Left lung (tissue), 10 donors: ENCODE measurements around the gene PHC3. TPM values are rescaled to one million over a fixed set of nuclear protein-coding genes. Genes with fewer than 3 reads are reported as not detected.

Experiments used
- ATAC-seq: fragments of 200-7000 bp; cut with Tn5 transposase; one replicate; pipeline ENCODE4 v1.9.1; 2020; ENCODE audit warnings: moderate library complexity
- DNase-seq, 4 donors: peaks; one replicate each; pipeline ENCODE4 v3.0.0-alpha.2; 2013 to 2020
- H3K27ac ChIP-seq, 2 donors: fragments of 200-600 bp; sonication (generic) in 1 of 2; one replicate each; pipeline versions ENCODE4 v1.5.0 to v1.8.0; 2020 to 2021
- H3K27me3 ChIP-seq, 2 donors: fragments of 200-600 bp; sonication (generic) in 1 of 2; one replicate each; pipeline versions ENCODE4 v1.5.0 to v1.8.0; 2020 to 2021
- H3K36me3 ChIP-seq, 2 donors: fragments of 200-600 bp; sonication (generic) in 1 of 2; one replicate each; pipeline versions ENCODE4 v1.5.0 to v1.8.0; 2020 to 2021
- H3K4me1 ChIP-seq, 2 donors: fragments of 200-600 bp; one replicate each; pipeline ENCODE4 v1.8.0; 2021
- H3K4me3 ChIP-seq, 2 donors: fragments of 200-600 bp; sonication (generic) in 1 of 2; one replicate each; pipeline versions ENCODE4 v1.5.0 to v1.8.0; 2020 to 2021; ENCODE audit warnings: mild to moderate bottlenecking in 1 of 2
- H3K9me3 ChIP-seq, 2 donors: fragments of 200-600 bp; sonication (generic) in 1 of 2; one replicate each; pipeline versions ENCODE4 v1.5.0 to v1.8.0; 2020 to 2021
- intact Hi-C, 2 donors: fragments of 100-400 bp; cut with DNase I; formaldehyde crosslinking; loops; one replicate each; pipeline versions ENCODE4 v1.11.2 to v1.14.2; 2022
- polyA plus RNA-seq, 6 donors: library from polyadenylated mRNA; unstranded; fragments of 120-200 nt; gene quantifications; one replicate each; pipeline ENCODE4 v1.2.1, GENCODE V29; 2013; ENCODE audit not compliant: insufficient read length in 6 of 6
- total RNA-seq, 2 donors: library from RNA; stranded (reverse); fragmentation: NEBNext Ultra II Directional; extraction: Animal tissue kit (Norgen Biotek cat#: 25700); gene quantifications; one replicate each; pipeline ENCODE4 v1.2.1, GENCODE V29; 2021
- TF ChIP-seq, protein P1 (sequence below), 2 donors: fragments of 200-600 bp; sonication (generic) in 1 of 2; IDR thresholded peaks; one replicate each; pipeline versions ENCODE4 v1.5.0 to v1.8.0; 2021; ENCODE audit warnings: antibody characterized with exemption in 2 of 2
- donor health status: DM: no; HTN: yes; CAD: no.
- donor health status: DM: no; HTN: no; CAD: no.

PHC3 gene
- total and polyA plus RNA-seq, 8 donors, result 35.5 to 66.3 (median 47.1) TPM

GRCh38 chr3:170100944-170101343 is 80.6 kb downstream of the PHC3 start:
- Histone ChIP-seq H3K4me3 (no peak overlapping the region), H3K4me1 (no peaks in the 10 kb centered on the region), H3K9me3 (no peaks in the 10 kb centered on the region), H3K27ac (no peak overlapping the region), H3K36me3 (peaks cover 0 to 93% of the 10 kb centered on the region in 2 donors), H3K27me3 (no peaks in the 10 kb centered on the region)
- TF ChIP-seq, protein P1, sequence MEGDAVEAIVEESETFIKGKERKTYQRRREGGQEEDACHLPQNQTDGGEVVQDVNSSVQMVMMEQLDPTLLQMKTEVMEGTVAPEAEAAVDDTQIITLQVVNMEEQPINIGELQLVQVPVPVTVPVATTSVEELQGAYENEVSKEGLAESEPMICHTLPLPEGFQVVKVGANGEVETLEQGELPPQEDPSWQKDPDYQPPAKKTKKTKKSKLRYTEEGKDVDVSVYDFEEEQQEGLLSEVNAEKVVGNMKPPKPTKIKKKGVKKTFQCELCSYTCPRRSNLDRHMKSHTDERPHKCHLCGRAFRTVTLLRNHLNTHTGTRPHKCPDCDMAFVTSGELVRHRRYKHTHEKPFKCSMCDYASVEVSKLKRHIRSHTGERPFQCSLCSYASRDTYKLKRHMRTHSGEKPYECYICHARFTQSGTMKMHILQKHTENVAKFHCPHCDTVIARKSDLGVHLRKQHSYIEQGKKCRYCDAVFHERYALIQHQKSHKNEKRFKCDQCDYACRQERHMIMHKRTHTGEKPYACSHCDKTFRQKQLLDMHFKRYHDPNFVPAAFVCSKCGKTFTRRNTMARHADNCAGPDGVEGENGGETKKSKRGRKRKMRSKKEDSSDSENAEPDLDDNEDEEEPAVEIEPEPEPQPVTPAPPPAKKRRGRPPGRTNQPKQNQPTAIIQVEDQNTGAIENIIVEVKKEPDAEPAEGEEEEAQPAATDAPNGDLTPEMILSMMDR (IDR thresholded peaks at IDR 0.05), result no peak
- DNase-seq (no peak), ATAC-seq (no peak)
- intact Hi-C loops, result no loop called here

- TF ChIP-seq, protein P1 (IDR thresholded peaks at IDR 0.05), result no peak
- no peak for ATAC-seq
Measured at GRCh38 chr3:170098753-170099152, 82.8 kb downstream of the PHC3 start.

GRCh38 chr3:170096342-170096741 is 85.2 kb downstream of the PHC3 start:
- Histone ChIP-seq H3K4me1 (no peaks in the 10 kb centered on the region), H3K27ac (no peak overlapping the region), H3K36me3 (peaks cover 0 to 76% of the 10 kb centered on the region in 2 donors), H3K4me3 (no peak overlapping the region), H3K9me3 (no peaks in the 10 kb centered on the region), H3K27me3 (no peaks in the 10 kb centered on the region)
- TF ChIP-seq, protein P1 (IDR thresholded peaks at IDR 0.05), result no peak
- DNase-seq (no peak), ATAC-seq (no peak)
- intact Hi-C loops, result no loop called here

More at GRCh38 chr3:170098753-170099152, 82.8 kb downstream of the PHC3 start:
- intact Hi-C loops, result no loop called here
- DNase-seq, result no peak
- Histone ChIP-seq H3K27me3 (no peaks in the 10 kb centered on the region), H3K27ac (no peak overlapping the region), H3K9me3 (no peaks in the 10 kb centered on the region), H3K4me1 (no peaks in the 10 kb centered on the region), H3K4me3 (no peak overlapping the region), H3K36me3 (peaks cover 0 to 96% of the 10 kb centered on the region in 2 donors)

DNA sequence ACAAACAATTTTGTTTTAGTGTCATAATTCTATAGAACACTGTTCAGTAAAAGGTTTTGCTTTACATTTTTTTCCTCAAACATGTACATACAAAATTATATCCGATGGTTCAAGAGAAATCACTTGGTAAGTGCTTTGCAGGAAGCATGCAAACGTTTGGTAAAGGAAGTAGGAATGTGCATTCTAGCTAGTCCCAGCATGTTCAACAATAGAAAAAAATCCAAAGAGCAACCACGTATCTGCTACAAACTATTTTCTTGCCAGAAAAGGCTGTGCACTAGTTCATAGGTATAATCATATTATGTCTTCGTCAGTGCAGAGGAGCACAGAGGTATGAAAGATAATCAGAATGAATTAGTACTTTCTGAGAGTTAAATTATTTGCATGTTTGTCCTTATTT is 85.8 kb downstream of the PHC3 start:
- Histone ChIP-seq H3K27me3 (no peaks in the 10 kb centered on the region), H3K36me3 (peaks cover 0 to 71% of the 10 kb centered on the region in 2 donors), H3K4me3 (no peak overlapping the region), H3K9me3 (no peaks in the 10 kb centered on the region), H3K4me1 (no peaks in the 10 kb centered on the region), H3K27ac (no peak overlapping the region)
- TF ChIP-seq, protein P1 (IDR thresholded peaks at IDR 0.05), result no peak
- intact Hi-C loops, result no loop called here
- DNase-seq, result no peak
- ATAC-seq, result no peak

DNA sequence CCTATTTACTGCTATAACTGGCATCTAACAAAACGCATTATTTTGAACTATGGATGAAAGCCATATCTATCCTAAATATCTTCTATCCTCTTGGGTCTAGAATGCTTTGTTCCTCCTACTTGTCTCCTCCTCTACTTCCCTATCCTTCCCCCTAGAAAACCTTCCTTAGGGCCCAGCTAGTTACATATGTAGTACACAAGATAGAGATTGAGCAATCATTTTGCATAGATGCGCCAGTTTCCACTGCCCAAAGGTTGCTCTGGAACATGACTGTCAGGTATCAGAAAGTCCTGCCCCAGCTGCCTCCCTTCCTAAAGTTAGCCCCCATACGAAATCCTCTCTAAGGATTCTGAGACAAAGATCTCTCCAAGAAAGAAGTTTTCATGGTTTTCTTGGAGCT is 88.6 kb downstream of the PHC3 start:
- Histone ChIP-seq H3K36me3 (peaks cover 0 to 45% of the 10 kb centered on the region in 2 donors), H3K27me3 (no peaks in the 10 kb centered on the region), H3K4me1 (no peaks in the 10 kb centered on the region), H3K4me3 (no peak overlapping the region), H3K9me3 (no peaks in the 10 kb centered on the region), H3K27ac (no peak overlapping the region)
- intact Hi-C loops, result no loop called here
- DNase-seq, result no peak
- TF ChIP-seq, protein P1 (IDR thresholded peaks at IDR 0.05), result no peak
- ATAC-seq, result no peak
